NOMO-1 treated with DMSO at 0.1 percent for 48 hours (cell line): ENCODE measurements around the gene THTPA.

Source experiments
- DNase-seq: peaks from one replicate; lab custom pipeline; 2025; ENCODE audit not compliant: unreplicated experiment; lab: John Stamatoyannopoulos, UW

THTPA gene

DNA sequence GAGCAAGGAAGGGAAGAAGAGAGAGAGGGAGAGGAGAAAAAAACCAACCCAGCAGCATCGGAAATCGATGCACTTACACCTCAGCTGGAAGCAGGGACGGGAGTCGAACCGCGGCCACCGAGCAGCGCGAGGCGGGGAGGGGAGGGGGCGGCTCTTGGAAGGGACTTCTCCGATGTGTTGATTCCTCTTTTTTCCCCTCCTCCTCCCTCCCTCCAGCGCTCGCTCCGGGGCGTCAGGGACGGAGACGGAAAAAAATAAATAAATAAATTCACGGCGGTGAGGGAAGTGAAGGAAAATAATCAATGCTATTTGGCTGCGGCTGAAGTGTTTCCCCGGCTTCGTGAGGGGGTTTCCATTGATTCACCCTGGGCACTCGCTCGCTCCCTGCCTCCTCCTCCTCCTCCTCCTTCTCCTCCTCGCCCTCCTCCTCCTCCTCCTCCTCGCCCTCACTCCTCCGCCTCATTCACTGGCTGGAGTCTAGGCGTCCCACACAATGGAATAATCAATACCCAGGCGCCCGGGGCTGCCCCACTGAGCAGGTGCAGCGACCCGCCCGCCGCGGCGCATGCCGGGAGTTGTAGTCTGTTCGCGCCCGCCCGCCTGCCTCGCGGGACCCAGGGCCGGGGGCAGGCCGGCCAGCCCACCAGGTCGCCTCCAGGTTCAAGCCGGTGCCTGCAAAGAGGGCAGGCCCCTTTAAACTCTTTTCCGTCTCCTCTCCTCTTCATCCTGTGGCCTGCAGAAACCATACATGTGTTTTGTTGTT, 4.6 kb upstream of the THTPA start, which contains the start of gene ZFHX2:
Gene ZFHX2 (minus strand): TSS at position 500 of the 763 bp plus-strand sequence. CDS start 16,440 bp downstream, outside the sequence.
- DNase-seq = peak; percentile 43

DNA sequence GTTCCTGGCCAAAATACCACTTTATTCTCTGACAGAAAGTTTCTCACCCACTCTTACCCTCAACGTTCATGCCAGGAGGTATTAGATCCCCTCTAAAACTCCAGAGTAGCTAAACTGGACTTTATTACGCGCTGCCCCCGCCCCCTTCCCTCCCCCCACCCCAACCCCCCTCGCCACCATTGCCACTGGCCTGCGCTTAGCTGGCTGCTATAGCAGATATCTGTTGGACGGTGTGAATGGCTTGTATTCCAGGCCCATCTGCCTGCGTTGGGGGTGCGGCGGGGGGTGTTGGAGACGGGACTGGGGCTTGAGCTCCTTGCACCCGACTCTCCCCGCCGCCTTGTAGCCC, 564 bp upstream of the THTPA start:
- no peak for DNase-seq

DNA sequence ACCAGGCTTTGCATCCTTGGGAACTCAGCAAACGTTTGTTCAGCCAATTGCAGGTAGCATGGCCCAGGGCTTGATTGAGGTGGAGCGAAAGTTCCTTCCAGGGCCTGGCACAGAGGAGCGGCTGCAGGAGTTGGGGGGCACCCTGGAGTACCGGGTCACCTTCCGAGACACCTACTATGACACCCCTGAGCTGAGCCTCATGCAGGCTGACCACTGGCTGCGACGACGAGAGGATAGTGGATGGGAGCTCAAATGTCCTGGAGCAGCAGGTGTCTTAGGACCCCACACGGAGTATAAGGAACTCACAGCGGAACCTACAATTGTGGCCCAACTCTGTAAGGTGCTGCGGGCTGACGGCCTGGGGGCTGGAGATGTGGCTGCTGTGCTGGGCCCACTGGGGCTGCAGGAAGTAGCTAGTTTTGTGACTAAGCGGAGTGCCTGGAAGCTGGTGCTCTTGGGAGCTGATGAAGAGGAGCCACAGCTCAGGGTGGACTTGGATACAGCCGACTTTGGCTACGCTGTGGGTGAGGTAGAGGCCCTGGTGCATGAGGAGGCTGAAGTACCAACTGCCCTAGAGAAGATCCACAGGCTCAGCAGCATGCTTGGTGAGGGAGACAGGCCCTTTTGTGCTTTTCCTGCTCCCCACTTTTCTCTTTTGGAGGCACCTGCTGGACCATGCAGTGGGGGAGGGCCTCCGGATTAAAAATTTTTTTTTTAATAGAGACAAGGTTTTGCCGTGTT, 799 bp downstream of the THTPA start:
- DNase-seq = peak; percentile 31

DNA sequence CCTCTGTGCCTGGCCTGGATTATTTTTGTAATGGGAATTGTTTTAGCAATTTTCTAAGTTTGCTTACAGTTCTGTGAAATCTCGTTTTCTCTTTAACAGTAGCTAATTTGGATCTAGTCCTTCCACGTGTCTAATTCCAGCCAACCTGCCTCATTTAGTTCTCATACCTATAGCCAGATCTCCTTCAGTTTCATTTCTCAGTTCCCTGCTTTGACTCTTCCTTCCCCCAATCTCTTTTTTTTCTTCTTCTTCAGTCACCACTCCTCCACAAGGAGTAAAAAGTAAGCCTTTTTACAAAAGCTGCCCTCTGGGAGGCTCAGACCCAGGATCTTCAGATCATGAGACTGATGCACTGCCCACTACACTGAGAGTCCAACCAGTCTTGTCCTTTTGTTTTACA, 1.4 kb downstream of the THTPA start:
- no peak for DNase-seq

DNA sequence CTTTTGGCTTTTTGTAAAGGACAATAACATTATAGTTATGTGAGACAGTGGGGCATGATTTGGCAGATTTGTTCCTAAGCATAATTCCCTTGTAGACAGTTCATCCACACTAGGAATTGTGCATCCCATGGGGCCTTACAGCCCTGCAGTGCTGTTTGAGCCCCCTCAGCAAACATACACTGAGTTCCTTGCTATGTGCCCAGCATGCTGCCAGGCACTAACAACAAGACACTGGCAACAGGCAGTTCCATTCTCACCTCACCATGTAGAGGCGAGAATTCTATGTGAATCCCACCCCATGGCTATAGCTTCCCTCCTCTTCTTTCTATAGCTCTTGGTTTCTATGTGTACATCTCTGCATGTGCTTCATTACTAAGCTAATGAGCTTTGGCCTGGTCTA, 1.9 kb downstream of the THTPA start:
- DNase-seq = no peak

DNA sequence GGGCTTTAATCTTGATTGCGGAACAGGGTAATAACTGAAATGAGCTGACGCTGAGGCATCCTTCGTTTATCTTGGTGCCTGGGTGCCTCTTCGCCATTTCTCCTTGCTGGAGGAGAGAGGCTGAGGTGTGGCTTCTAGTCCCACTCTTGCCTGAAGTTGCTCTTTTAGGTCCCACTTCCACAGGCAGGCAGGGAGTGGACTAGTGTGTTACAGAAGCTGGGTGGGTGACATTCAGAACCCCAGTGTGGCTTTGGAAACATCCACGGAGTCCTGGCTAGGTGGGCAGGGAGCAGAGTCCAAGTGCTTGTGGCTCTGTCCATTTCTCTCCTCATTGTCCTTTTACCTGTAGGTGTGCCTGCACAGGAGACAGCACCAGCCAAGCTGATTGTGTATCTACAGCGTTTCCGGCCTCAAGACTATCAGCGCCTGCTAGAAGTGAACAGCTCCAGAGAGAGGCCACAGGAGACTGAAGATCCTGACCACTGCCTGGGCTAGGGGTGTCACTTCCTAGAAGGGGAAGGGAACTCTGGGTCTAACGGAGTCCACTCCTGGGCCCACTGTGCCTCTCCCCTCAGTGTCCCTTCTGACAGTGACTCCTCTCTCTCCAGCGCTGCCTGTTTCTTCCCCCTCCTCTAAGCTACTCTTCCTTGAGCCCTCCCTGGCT, 2.4 kb downstream of the THTPA start:
- DNase-seq = no peak

DNA sequence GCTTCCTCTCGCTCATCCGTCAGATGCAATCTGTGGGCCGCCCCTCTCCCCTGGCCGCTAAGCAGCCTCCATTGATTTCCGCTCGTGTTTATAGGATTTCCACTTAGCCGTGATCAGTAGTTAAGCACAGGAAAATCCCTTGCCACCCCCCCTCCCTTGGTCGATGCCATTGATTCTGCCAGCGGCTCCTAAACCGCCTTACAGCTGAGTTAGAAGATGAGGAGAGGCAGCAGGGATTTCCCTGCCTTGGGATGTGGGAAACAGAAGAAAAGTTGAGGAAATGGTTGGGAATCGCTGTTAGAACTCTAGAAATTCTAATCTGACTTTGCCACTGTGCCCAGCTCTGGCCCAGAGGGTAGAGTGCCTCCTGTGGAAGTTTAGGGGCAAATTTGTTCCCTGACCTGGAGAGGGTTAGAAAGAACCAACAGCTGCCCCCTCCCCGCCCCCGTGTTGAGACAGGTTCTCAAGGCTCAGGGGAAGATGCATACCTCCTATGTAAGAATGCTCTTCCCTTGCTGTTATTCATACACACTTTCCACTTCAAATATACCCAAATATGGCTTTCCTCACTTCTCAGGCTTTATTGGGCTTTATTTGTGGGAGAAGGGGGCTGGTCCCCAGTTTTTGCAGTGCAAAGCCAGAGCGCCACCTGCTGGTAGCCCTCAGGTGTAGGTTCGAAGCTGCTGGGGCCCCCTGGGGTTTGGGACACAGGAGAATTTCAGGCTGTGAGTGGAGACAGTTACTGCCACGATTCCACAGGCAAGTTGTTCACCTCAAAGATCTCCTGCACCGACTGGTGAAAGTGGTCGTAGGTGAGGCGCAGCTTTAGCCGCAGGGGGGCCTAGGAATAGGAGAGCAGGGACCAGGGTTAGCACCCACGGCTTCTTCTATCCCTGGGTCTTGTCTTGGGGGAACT, 3.2 kb downstream of the THTPA start:
- peak; percentile 18 for DNase-seq

DNA sequence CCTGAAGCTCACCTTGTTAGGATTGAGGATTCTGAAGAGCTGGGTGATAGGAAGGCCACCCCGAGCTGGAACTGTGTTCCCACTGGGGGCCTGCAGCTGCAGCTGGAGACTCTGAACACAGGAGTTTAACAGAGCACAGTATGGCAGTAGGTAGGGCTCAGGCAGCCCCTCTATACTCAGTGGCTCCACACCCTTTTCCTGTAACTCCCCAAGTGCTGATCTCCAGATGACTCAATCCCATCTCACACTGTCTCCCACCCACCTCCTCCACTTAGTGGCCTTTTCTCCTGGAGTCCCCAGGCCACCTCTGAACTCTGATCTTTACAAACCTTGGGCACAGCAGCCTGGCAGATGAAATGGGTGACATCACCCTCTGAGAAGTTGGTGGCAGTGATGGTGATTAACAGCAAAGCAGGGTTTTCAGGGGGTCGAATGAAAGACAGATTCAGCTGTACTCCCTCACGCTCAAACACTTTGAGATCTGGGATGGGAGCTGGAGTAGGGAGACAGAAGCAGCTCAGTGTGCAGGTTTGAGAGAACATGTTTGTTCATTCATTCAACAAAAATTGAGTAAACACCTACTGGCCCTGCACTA, 4.0 kb downstream of the THTPA start:
- DNase-seq = no peak

DNA sequence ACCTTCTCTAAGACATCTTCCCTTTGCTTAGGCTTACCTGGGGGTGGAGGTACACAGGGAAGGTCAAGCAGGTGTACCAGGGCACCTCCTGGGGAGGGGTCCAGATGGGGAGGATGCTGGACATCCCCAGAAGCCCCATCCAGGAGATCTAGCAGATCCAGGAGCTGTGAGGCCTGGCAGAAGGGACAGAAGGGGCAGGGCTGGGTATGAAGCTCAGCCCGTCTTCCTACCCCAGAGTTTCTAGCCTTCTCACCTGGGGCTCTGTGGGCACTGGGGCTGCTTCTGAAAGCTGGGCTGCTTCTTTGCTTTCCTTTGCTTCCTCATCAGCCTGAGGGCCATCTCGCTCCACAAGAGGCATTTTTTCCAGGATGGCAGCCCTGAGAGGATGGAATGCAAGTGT, 5.2 kb downstream of the THTPA start:
- no peak for DNase-seq

DNA sequence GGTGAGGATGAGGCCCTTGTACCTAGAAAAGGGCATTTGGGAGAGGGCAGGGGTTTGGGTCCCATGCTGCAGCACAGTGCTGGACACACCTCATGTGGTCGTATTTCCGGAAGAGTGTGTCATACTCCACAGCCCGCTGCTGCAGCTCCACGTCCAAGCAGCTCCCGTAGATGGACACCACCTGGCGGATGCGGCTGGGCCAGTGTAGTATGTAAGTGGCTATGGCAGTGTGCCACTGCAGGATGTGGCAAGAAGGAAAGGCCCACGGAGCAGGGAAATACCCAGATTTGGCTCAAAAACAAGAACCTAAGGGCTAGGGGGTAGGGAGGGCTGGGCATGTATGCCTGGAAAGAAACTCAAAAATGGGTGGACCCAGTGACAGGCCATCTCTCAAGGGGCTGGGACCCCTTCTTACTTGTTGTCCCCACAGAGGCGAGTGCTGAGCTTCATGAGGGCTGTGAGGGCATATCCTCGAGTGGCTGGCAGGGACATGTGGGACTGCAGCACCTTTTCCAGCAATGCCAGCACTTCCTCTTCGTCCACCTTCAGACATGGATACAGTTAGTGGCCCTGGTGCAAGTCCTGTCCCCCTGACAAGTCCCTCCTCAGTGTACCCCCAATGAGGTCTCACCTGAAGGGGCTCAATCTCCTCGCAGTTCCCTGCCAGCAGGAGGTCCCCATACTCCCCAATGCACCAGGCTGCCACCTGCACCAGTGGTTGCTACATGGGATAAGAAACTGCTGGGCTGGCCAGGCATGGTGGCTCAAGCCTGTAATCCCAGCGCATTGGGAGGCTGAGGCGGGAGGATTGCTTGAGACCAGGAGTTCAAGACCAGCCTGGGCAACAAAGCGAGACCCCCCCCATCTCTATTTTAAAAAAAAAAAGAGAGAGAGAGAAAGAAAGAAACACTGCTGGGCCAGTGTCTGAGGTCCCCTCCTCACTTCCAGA, 6.1 kb downstream of the THTPA start:
- no peak for DNase-seq

DNA sequence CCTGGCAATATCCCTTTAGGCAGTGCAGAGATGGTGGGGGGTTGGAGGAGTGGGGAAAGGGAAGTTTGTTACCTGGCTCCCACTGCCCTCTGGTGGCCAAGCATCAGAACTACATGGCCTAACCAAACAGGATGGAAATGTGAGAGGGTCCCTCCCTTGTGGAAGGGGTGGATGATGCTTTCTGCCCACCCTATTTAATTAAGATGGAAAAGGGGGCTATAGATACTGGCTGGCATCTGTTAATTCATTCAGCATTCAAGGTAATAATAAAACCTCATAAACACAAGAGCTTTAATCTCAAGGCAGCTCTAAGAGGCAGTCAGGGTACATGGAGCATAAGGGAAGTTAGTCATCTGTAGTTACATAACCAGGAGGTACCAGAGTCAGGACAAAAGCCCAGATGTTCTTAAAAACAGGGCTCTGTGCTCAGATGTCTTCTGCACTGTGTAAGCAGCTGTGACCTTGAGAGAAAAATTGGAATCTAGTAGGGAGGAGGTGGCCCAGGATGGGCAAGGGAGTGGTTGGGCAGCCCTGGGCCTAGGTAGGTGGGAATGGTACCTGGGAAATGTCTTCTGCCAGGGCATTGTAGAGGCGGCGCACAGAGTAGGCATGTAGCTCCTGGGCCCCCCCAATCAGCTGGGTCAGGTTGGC, 6.9 kb downstream of the THTPA start:
- peak; percentile 23 for DNase-seq

DNA sequence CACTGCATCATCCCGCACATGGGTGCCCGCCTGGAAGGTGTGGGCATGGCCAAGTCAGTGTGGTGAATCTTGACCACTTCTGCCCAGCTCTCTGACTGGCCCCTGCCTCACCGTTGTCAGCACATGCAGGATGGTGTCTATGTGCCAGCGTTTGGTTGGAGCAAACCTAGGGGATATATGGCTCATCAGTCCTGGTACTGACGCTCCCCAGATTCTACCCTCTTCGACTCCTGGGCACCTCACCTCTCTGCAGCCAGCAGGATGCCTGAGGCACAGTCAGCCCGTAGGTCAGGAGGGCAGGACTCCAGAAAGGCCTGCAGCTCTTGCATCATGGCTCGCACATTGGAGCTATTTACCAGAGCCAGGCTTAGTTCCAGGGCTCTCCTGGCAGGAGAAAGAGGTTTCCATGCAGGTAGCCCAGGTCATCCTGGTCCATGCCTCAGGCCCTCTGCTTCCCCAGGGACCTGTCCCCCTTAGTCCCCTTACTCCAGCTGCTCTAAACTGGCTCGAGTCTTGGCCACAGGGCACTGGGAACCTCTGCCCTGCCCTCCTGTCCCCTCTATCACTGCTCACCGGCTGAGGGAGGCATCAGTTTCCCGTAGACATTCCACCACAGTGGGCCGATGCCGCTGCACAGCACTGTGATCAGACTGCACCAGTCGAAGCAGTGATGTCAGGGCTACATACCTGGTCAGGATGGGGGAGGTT, 7.6 kb downstream of the THTPA start:
- no peak for DNase-seq

DNA sequence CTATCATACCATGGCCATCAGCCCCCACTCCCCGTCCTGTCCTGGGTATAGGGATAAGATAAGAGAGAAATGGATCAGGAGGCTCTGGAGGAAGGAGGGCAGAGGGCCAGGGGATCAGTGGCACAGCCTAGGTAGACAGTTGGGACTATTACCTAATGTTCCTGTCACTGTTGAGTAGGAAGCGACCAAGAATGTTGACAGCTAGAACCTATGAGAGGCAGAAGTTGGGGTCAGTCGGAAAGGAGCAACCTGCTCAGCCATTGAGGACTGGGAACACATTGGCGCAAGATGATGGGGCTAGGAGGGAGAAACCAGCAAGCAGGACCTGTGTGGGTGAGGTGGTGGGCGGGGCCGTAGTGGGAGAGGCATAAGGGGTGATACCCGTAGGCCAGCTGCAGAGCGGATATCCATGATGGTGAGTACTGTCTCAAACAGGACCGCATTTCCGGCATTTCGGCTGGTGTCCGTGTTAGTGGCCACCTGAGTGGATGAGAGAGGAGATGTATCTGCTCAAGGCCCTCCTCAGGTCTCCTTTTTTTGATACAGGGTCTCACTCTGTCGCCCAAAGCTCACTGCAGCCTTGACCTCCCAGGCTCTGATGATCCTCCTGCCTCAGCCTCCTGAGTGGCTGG, 8.2 kb downstream of the THTPA start:
- no peak for DNase-seq

DNA sequence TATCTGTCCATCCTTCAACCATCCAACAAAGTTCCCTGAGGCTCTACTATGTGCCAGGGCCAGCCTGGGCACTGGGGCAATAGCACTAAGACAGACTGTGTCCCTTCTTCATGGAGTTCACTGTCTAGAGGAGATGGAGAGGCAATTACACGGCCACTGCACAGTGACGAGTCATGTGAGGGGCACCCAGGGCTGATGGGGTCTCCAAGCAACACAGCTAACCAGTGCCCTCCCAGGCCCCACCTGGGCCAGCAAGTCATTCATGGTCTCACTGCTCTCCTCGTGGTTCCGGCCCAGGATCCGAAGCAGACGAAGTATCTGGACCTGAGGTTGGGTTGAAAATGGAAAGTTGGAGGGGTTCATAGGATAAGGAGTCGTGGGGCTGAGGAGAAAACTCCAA, 8.8 kb downstream of the THTPA start:
- DNase-seq = no peak

DNA sequence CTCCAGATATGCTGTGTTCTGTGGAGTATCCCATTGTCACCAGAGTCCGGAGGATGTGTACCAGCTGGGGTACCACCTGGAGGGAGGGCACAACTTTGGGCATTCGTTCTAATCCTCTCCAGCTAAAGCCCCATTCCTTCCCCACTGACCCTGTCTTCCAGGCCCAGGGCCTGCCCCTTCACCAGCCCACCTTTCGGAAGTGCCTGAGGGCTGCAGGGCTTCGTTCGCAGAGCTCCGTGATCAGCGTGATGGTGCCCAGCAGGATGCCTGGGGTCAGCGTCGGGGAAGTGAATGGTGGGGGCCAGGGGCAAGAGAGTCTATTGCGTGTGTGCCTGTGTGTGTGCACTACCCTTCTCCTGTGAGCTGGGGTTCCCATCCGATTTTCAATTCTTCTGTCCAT, 9.6 kb downstream of the THTPA start:
- no peak for DNase-seq

DNA sequence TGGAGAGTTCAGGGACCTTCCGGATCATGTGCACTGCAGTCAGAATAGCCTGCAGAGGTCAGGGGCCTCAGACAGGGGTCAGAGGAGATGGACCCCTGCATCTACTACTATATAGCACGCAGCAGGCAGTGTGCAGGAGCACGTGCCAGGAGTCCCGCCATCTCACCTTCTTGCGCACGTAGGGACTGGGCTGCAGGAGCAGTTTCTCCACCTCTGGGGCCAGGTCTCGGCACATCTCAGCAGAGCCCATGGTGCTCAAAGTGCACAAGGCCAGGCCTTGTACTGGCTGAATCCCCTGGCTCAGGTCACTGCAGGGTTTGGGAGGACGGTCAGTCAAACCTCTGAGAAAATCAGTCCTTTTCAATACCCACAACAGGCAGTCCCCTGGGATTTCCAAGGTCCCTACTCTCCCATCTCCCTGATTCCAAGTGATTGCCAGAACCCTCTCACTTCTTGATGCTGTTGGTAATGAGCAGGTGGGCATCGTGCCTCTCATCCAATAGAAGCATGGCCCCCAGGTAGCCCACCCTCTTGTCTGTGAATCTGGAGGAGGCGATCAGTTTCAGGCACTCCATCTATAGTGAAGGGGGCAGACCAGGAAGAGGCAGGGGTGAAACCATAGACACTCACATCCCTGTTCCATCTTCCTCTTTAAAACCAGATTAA, 10.2 kb downstream of the THTPA start:
- DNase-seq = no peak

DNA sequence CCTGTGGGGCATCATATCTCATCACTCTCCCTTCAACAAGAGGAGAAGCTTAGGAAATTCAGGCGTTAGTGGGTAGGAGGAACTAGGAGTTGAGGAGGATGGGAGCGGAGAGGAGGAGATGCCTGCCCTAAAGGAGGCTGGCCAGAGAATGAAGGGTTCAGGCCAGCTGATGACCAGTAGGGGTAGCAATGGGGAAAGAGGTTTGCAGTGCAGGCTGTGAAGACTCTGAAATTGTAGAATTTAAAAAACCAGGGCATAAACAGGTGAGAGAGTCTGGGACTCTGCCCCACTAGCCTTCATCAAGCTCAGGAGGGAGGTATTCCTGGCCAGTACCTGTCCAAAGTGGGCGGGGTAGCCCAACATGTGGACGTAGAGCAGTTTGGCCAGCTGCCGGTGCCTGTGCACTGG, 10.7 kb downstream of the THTPA start:
- DNase-seq = no peak
